GM21381 (cell line): ENCODE results near the gene PRICKLE1.
A peak's percentile ranks its signal among the peaks of the same experiment; 100 is the strongest.

Experiments used
- ATAC-seq: cut with Tn5 transposase; IDR thresholded peaks from one replicate; pipeline ENCODE4 v1.9.1; 2021; ENCODE audit warnings: mild to moderate bottlenecking, moderate library complexity; ENCODE audit not compliant: unreplicated experiment

The PRICKLE1 gene

DNA sequence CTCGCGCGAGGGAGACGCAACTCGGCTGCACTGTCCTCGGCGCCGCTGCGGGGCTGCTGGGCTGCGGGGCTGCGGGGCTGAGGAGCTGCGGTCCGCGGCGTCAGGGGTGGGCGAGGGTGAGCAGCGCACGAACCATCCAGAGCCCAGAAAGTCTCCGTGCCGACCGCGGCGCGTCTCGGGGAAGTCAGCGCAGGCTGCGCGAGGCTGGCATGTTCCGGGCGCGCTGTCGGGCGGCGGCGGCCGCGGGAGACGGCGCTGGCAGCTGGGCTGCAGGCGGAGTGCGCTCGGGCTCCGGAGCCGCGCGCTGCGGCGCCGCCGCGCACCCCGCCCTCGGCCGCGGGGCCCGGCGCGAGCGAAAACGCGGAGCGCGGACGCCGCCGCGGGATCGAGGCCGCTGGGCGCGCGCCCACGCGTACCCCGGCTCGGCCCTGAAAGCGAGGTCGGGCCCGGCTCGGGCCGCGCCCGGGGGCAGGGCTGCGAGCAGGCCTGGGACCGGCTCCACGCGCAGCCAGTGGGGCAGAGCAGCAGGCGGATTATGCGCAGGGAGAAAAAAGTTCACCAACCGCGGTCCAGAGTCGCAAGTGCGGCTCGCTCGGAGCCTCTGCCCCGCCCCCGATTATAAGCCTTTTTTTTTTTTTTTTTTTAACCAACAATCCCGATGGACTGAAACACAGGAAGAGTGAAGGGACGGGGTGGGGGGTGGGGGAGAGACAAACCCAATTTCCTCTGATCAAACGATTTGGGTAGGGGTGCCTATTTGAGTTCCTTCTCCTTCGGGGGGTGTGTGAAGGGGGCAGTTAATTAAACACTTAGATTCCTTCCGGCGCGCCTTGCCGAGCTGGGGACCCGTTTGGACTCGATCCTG, at the start of gene PRICKLE1:
TSS of gene PRICKLE1 (minus strand) at position 282 of the 865 bp plus-strand sequence. CDS start 117,230 bp downstream, outside the sequence.
- peak; percentile 73 for ATAC-seq

DNA sequence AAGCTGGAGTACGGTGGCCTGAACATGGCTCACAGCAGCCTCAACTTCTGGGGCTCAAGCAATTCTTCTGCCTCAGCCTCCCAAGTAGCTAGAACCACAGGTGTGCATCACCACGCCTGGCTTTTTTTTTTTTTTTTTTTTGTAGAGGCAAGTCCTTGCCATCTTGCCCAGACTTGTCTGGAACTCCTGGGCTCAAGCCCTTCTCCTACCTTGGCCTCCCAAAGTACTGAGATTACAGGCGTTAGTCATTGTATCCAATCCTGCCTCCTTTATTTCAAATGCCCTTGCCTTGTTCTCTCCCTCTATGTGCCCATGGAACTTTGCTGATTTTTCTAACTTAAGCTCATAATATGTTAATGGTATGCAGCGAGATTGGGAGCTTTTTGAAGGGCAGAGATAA, 49.2 kb upstream of the PRICKLE1 start:
- ATAC-seq = no peak

DNA sequence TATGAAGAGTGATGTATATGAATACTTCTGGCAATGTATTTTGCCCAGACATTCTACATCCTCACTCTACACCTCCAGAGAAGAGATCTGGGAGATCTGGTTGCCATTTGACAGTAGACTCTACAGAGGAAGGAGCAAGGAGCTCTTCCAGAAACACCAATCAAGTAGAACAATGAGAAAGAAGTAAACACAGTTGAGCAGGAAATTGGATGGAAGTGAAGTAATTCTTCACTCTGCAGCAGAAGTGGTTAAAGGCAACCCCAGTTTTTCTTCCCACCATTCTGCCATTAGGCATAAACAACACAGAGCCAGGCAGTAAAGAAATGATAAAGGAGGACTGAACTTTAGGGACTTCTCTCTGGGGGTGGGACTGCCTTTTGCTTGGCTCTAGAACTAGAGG, 48.5 kb upstream of the PRICKLE1 start:
- no peak for ATAC-seq

DNA sequence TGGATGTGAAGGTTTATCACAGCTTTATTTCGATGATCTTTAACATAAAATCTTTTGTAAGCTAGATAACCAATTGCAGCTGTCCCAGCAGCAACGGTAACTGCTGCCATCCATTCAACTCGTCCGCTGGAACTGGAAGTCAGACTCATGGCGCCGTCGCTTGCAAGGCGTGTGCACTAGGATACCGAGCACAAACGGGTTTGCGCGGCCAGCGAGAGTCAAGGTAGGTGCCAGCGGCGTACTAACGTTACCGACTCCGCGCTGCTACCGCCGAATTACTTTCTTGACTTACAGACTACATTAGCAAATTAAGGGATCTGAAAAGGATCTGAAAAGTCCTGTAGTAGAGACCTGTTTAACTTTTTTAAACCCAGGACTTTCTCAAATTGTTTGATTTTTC, 47.4 kb upstream of the PRICKLE1 start:
- no peak for ATAC-seq

DNA sequence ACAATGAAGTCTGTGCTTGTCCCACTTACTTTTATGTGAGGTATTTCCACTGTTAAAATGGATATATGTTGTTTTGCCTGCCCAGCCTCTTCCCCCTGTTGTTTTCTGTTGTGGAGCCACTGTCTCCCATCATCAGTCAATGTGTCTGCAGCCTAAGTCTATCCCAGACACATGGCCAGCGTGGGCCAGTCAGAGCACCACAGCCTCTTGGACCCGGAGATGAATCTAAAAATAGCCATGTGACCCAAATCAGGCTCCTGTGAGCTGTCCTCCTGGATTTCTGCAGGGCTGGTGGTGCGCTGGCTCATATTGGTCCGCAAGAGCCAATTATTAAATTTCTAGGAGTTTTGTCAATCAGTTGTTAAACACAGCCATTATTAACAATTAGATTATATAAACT, 44.0 kb upstream of the PRICKLE1 start:
- no peak for ATAC-seq

DNA sequence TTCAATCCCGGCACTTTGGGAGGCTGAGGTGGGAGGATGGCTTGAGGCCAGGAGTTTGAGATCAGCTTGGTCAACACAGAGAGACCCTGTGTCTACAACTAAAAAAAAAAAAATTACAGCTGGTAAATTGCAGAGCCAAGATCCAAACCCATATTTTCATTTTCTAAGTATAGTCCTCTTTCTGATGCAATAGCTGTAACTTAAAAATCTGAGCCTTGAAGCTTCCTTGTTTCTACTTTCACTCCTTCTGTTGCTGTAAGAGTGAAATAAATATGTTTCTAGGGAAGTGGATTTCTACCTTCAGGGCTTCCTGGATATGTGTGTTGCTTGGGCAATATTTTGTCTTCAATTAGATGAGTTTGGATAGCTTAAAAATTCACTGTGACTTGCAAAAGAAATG, 42.0 kb upstream of the PRICKLE1 start:
- ATAC-seq = no peak

DNA sequence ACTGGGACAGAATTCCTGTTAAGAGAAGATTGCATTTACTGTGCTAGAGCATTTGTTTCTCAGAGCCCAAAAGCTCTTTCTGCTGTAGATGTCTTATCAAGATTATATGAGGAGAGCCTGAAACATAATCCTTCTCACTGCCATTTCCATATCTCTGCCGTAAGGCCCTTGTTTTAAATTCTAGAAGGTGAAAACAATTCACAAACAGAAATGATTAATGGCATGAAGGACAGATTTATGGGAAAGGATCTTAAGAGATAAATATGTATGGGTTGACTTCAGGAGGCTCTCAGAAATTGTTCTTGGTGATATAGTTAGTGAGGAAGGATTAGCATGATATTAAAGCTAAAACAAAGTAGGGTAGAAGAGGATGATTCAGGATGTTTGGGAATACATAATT, 40.8 kb upstream of the PRICKLE1 start:
- ATAC-seq = no peak

DNA sequence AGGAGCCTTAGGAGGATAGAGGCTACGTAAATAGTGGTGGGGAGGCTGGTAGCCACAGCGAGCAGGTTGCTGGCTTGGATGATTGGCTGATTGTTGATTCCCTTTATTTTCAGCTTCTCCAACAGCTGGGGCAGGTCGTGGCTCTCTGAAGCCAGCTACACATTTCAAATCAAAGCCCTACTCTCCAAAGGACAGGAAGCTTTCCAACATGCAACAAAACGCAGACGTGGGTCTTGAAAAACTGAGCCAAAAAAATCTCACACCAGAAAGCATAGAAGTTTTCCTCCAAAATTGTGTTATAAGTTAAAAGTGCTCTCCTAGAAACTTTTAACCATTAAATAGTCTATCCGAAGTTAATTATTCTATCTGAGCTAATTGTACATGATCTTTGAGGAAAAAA, 37.6 kb upstream of the PRICKLE1 start:
- no peak for ATAC-seq

DNA sequence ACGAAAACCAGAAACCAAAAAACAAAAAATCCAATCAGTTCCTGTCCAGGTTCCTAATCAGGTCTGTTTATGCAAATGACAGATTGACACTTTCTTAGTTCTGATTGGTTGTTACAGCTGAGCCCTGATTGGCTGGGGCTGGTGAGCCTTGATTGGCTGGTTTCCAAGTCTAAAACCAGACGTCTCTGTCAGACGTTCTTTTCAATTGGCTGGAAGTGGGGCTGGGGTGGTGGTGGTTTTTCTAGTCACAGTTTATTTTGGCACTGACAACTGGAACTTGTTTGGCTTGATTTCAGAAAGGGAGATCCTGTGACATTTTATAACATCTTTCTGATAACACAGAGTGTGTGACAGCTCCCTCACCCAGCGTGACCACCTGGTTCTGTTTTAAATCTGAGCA, 36.1 kb upstream of the PRICKLE1 start:
- ATAC-seq = no peak

DNA sequence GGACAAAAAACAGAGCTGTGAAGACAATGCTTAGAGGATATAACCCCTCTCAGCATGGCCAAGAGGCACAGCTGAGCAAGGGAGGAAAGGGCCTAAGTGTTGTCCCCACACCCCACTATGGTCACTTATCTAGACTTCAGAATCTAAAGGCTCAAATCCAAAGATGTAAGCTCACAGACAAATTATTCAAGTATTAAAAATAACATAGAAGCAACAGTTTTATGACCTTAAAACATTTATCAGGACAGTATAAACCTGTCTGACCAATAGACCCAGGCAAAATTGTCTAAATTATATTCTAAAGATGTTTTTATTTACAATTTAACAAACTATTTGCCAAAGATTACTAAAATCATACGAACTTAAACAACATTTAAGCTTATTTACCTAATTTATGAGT, 28.1 kb upstream of the PRICKLE1 start:
- ATAC-seq = no peak

DNA sequence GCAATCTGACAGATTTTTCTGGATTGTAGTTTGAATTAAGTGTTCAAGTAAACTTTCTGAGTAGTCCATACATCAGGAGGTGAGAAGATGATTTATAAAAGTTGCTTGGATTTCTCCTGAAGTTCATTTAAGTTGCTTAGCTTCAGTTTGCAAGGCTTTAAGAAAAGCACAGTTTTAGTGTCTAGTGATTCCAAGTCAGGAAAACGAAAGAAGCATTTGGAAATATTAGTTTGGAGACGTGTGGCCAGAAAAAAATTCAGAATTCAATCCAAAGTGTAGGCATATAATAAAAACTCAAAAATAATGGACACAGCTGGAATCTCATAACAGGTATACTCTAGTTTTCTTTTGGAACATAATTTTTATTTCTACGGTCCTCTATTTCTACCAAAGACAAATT, 25.5 kb upstream of the PRICKLE1 start:
- ATAC-seq = no peak

DNA sequence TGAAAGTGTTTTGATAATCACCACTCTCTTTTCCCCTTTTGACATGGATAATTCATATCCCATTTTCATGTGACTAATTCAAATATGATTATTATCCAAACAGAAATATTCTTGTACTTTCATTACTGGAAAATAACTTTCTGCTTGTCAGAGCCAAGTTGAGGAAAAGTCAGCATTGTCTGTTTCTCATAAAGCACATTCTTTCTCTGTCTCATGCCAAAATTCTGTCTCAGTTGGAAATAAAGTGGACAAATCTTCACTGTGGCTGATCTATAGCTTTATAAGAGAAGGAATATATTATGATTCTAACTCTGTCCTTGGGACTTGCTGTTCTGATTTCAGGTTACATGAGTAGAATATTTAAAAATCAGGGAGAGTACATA, 22.7 kb upstream of the PRICKLE1 start:
- no peak for ATAC-seq

DNA sequence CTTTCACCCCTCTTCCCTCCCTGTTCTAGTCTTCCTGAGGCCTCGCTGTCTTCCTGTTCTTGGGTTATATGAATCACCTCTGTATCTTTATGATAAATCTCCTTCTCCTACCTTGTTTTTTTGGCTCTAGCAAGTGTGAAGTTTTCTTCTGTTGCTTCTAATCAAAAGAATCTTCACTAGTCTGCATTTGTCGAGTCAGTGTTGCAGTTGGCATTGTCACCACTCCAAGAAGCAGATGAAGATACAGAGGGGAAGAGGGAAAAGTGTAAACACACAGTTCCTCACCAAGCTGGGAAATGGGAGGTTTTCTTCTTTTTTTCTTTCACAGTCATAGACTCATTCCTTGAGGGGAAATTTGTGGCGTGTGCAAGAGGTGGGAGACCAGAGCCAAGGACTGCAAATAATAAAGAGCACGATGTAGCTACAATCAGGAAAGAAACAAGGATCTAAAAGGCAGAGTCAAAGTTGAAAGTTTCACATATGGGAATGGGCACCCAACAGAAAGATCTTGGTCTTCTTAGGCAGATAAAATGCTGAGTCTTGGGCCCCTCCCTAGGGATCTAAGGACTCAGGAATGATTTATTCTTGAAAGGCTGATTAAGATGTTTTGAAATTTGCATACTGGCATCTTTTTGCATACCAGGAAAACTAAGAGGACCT, 22.2 kb upstream of the PRICKLE1 start:
- no peak for ATAC-seq

DNA sequence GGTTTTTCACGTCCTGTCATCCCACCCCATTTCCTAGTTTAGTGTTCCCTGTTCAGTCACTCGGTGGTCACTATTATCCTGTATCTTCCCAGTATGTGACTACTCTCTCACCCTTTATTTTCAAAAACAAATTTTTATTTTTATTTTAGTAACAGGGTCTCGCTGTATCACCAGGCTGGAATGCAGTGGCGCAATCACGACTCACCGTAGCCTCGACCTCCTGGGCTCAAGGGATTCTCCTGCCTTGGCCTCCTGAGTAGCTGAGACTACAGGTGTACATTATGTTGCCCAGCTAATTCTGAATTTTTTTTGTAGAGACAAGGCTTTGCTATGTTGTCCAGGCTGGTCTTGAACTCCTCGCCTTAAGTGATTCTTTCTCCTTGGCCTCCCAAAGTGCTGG, 20.1 kb upstream of the PRICKLE1 start:
- no peak for ATAC-seq

DNA sequence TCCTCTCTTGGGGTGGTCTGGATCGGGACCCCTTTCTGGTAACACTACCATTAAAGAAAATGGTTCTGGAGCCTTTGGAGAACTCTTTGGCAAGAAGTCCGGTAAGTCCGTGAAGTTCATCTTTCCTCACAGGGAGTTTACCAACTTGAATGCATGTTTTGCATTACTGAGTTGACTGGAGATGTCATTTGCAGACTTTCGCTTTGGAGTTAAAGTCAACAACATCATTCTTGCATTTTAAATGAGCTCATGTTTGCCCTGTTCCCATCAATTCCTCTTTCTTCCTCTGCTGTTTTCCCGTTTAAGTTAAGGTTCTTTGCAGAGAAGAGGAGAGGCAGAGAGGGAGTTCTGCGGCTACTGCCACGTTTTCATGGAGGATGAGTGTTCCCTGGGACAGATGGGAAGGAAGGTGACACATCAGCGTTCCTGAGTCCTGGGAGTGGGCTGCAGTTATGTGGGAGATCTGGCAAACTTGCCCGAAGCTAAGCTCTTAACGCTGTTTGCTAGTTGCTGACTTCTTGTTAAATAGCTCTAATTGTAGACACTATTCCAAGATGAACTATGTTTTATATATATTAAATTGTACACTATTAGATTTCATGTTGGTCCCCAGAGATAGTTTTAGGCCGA, 18.8 kb upstream of the PRICKLE1 start:
- ATAC-seq = no peak

DNA sequence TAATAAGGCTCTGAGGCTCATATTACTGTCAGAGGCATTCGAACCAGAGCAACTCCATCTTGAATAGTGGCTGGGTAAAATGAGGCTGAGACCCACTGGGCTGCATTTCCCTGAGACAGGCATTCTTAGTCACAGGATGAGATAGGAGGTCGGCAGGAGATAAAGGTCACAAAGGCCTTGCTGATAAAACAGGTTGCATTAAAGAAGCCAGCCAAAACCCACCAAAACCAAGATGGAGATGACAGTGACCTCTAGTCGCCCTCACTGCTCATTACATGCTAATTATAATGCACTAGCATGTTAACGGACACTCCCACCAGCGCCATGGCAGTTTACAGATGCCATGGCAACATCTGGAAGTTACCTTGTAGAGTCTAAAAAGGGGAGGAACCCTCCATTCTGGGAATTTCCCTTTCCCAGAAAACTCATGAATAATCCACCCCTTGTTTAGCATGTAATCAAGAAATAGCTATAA, 18.1 kb upstream of the PRICKLE1 start:
- no peak for ATAC-seq

DNA sequence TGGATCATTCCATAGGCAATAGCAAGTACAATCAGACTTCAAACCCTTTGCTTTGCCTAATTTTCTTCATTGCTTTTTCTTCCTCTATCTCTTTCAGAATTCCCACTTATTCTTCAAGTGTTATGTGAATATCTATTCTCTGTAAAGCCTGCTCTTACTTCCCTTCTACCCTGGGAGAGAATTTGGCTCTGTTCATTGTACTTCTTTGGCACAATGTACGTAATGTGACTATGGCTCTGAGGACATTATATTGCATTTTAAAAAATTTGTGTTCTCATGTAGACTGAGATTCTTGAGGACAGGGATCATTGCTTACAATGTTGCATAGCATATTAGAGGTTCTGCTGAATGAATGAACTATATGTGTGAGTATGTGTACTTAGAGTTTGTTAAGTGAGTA, 16.9 kb upstream of the PRICKLE1 start:
- ATAC-seq = no peak

DNA sequence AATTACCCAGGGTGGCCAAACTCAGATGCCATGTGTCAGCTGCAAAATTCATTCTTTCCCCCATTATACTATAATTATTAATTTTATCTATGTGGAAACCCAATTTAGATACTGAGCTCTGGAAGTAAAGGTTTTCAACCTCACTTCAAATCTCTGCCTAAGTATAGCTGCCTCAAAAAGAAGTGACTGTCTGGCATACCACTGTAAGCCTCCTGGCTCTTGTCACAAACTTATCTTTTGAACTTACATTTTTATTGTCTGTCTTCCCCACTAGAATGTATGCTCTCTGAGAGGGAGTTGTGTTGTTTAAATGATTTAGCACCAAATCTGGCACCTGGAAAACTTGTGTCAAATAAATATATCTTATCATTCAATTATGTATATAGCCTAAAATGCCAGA, 16.1 kb upstream of the PRICKLE1 start:
- no peak for ATAC-seq

DNA sequence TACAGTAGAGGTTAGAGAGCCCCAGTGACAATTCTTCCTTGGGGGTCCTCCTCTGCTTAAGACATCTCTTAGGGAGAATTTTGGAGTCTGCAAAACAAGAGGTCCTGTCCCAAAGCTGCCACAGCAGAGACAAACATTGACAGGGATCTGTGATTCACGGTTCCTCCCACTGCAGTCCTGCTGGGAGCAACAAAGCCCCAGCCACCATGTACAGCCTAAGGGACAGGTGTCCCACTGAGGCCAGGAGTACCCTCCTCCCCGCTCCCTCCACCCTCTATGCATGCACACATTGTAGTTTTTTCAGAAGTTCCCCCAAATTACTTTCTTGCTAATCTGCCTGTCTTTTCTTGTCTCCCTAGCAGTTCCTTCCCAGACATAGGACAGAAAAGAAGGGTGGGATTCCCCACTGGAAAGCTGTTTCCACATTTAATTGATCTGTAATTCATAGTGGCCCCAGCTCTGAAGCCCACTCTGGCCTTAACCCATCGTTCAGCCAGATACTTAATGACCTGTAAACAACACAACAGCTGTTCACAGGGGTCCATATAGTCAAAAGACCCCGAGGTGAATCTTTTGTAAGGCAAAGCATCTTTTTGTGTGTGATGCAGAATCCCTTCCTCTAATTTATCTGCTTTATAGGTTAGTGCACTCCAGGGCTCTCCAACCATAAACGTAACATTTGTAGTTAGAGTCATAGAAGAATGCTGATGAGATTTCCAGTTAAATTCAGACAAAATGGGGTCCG, 13.9 kb upstream of the PRICKLE1 start:
- ATAC-seq = no peak

DNA sequence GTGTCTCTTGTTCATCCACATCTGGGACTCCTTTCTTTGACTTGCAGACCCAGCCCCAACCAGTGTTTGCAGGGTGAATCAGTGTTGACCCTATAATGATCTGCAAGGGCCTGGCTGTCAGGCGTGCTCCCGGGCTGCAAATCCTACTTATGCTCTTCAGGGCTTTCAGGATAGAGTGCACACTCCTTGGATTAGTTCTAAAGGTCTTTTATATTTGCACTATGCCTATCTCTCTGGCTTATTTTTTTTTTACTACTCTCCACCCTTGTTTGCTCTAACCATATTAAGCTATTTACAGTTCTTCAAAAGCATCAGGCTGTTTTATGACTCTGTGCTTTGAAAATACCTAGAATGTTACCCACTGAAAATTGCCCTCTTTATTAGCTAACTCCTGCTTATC, 4.3 kb upstream of the PRICKLE1 start:
- no peak for ATAC-seq

DNA sequence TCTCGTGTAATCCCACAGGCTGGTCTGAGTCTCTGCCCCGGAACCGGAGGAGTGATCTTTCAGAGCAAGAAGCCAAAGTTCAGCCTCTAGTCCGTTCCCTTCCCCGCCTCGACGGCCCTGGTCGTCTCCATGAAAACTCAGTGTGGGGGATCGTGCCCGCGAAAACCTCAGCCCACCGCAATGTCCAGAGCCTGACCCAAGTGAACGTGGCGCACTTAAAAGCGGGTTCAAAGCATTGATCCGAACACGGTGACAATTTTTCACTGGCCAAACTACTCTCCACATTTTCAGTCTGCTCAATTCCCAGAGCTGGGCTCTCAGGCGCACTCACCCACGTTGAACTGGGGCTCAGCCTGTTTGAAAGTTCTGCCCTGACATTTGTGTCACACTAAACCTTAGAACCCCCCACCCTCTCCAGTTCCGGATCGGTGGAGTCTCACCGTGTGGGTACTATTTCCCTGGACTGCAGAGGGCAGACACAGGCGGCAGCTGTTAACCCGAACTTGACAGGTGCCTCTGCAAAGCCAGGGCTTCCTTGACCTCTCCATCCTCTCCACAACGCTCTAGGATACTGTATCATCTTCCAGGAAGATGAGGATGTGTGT, 886 bp upstream of the PRICKLE1 start:
- no peak for ATAC-seq
